ENCODE results near the gene UQCR11.
A peak's percentile ranks its signal among the peaks of the same experiment; 100 is the strongest.

DNA sequence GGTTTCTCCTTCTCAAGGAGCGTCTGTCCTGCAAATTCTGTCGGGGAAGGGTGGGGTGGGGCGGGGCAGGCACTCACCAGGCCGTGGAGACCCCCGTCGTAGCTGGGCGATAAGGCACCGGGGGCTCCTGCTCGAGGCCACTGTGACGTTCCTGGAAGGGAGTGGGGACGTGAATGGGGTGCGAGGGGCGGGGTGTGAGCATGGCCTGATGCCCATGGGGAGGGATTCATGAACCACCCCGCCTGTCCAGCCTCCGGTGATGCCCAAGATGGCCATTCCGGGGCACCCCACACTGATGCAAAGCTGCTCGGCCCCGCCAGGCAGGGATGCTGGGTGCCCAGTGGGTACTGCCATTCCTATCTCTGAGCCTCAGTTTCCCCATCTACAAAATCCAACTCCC is 14.4 kb upstream of the UQCR11 start:
- TF ChIP-seq EZH2 (IDR thresholded peaks at IDR 0.05) = no peak
- TF ChIP-seq POLR2AphosphoS5 (IDR thresholded peaks at IDR 0.05; ENCODE audit: borderline replicate concordance, low read depth, low read length) = peak; percentile 1; the same call in 1 of the 2 replicates
- TF ChIP-seq FOXP2 (optimal IDR thresholded peaks at IDR 0.05; ENCODE audit: control extremely low read depth, extremely low read length, insufficient read depth) = no peak

Measured in SK-N-MC (cell line).